Hematopoietic multipotent progenitor cell (in vitro differentiated cells): ENCODE measurements around the gene TNXB. TPM values are rescaled to one million over a fixed set of nuclear protein-coding genes. Genes with fewer than 3 reads are reported as not detected.
"Not testable (repeated sequence)": the region's sequence is repeated elsewhere in the genome, so short reads cannot be mapped to it uniquely, and the experiment has no call there.

Experiments
- DNase-seq, 3 donors: peaks; one replicate each; pipeline ENCODE4 v3.0.0-alpha.2; 2011 to 2015; ENCODE audit warnings: low read depth in 2 of 3, low spot score in 2 of 3
- total RNA-seq: library from RNA; depleted of rRNA; stranded (reverse); fragments of >200 nt; gene quantifications from one replicate; pipeline ENCODE4 v1.2.3, GENCODE V29; 2012

Gene TNXB
- total RNA-seq, 1 donor: 1.1 TPM

- DNase-seq: no peak
Measured at GRCh38 chr6:32146287-32146686, 37.1 kb upstream of the TNXB start.

- DNase-seq: not testable (repeated sequence)
Measured at GRCh38 chr6:32144238-32144637, 35.1 kb upstream of the TNXB start.

- no peak for DNase-seq
Measured at GRCh38 chr6:32140420-32141046, 31.4 kb upstream of the TNXB start.

GRCh38 chr6:32139590-32139989 lies 30.5 kb upstream of the TNXB start:
- DNase-seq: no peak

GRCh38 chr6:32137454-32137853 lies 28.3 kb upstream of the TNXB start:
- DNase-seq: no peak

- no peak for DNase-seq
Measured at GRCh38 chr6:32133786-32134185, 24.6 kb upstream of the TNXB start.

GRCh38 chr6:32132110-32132509 lies 23.0 kb upstream of the TNXB start:
- no peak for DNase-seq

GRCh38 chr6:32131439-32131948 lies 22.4 kb upstream of the TNXB start:
- peak in 1 of 3 donors; percentile 39 for DNase-seq

- no peak for DNase-seq
Measured at GRCh38 chr6:32129297-32130088, 20.4 kb upstream of the TNXB start.

GRCh38 chr6:32128751-32129296 lies 19.7 kb upstream of the TNXB start:
- no peak for DNase-seq

GRCh38 chr6:32127717-32128592 lies 18.8 kb upstream of the TNXB start, which contains the start of gene ATF6B:
TSS of gene ATF6B (minus strand) at chr6:32128246. CDS start at chr6:32128207, 39 bp downstream.
- DNase-seq: peak; percentile 86 to 100 (median 99)

GRCh38 chr6:32127409-32127716 lies 18.2 kb upstream of the TNXB start:
- no peak for DNase-seq

GRCh38 chr6:32126880-32127279 lies 17.7 kb upstream of the TNXB start:
- DNase-seq: no peak

- DNase-seq: no peak
Measured at GRCh38 chr6:32123681-32124080, 14.5 kb upstream of the TNXB start.

GRCh38 chr6:32120573-32121059 lies 11.5 kb upstream of the TNXB start:
- DNase-seq: no peak

GRCh38 chr6:32118782-32119628 lies 9.9 kb upstream of the TNXB start:
- DNase-seq: peak; percentile 41 to 77 (median 71)

GRCh38 chr6:32117461-32117860 lies 8.3 kb upstream of the TNXB start:
- DNase-seq: no peak

GRCh38 chr6:32116674-32117073 lies 7.5 kb upstream of the TNXB start:
- peak in 1 of 3 donors; percentile 41 for DNase-seq

- no peak for DNase-seq
Measured at GRCh38 chr6:32115623-32116022, 6.5 kb upstream of the TNXB start.

- DNase-seq: no peak
Measured at GRCh38 chr6:32114796-32115195, 5.7 kb upstream of the TNXB start.
